ENCODE results near the gene SDK1.

- TF ChIP-seq ZFX (IDR thresholded peaks at IDR 0.05) (no peak), CTCF (conservative IDR thresholded peaks at IDR 0.05) (no peak)
Measured at GRCh38 chr7:4245135-4245865, 944.2 kb downstream of the SDK1 start.
